CD1c-positive myeloid dendritic cell (primary cell): ENCODE results near the gene FHIP1A.

ENCODE experiments used
- DNase-seq: peaks from one replicate; pipeline ENCODE4 v3.0.0-alpha.2; 2016; ENCODE audit errors: extremely low spot score

FHIP1A gene

GRCh38 chr4:151417766-151418376 lies 8.9 kb downstream of the FHIP1A start:
- DNase-seq, result no peak

- no peak for DNase-seq
Measured at GRCh38 chr4:151418385-151418784, 9.4 kb downstream of the FHIP1A start.

GRCh38 chr4:151418856-151419255 lies 9.9 kb downstream of the FHIP1A start:
- no peak for DNase-seq

GRCh38 chr4:151420250-151420807 lies 11.4 kb downstream of the FHIP1A start:
- DNase-seq, result peak; percentile 5

- no peak for DNase-seq
Measured at GRCh38 chr4:151422854-151423253, 13.9 kb downstream of the FHIP1A start.

DNA sequence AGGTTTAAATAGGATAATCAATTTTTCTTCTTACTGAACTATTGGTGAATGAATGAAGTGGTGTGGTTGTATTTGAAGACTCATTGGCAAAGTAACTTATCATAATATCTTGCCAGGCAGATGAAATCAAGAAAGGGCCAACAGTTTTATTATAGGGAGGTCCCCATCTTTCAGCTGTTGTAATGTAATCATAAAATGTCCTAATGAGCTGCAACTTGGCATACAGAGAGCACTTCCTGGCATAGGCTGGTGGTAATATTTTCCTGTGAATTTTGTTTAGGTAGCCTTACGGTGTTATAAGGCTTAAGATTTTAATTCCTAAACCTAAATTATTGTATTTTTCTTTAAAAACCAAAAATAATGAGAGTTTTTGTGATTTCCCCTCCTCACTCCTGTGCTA lies 17.5 kb downstream of the FHIP1A start:
- no peak for DNase-seq

DNA sequence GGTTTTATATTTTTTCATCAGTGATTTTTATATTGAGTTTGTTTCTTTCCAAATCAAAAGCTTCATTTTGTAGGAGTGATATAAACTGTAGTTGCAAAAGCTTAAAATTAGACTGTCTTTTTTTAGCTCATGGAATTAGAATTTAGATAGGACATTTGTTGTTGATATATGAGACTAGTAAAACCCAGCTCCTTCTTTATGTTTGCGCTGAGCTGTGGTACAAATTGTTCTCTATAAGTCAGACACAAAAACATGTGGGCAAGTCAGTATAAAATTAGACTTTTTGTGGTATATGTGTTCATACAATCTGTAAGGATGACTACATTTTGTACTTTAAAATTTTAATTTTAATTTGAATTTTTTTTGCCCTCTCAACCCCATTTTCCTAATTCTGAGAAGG lies 18.3 kb downstream of the FHIP1A start:
- no peak for DNase-seq

DNA sequence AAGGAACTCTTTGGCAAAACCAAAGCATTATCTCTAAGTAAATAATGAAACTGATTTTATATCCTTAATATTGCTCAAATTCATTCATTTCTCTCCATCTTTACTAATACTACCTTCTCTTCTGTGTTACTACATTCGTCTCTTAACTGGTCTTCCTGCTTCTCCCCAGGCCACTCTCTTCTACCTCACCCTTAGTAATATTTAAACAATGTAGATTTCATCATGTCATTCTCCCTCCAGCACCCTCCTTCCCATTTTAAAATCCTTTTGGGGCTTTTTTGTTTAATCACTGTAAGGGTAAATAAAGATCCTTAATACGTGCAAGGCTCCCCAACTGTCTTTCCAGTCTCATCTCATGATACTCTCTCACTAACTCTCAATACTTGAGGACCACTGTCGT lies 19.4 kb downstream of the FHIP1A start:
- no peak for DNase-seq

DNA sequence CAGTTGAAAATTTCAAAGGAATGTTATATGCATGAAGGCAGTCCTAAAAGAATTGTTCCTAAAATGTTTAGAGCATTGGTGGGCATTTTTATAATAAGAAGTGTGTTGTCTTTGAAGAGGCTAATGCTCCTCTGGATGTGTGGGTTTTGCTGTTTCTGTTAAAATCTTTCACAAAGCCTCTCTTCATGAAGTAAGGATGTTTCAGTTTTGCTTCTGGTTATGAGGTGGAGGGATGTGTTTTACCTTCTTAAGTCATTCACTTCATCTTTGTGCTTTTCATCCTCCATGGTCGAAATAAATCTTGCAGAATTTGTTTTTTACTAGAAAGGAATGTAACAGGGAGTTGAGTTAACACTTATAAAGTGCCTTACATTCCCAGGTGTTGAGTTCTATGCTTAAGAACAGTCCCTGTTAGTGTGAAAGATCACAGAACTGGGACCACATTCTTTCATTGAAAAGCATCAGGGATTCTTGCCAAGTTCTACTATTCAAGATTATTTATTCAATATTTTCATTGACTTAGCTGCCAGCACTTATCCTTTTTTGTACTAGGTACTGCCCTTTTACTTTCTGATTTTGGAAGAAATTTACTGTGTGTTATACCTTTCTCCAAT lies 21.1 kb downstream of the FHIP1A start:
- no peak for DNase-seq

GRCh38 chr4:151430740-151431457 lies 21.9 kb downstream of the FHIP1A start:
- no peak for DNase-seq

- DNase-seq, result no peak
Measured at GRCh38 chr4:151431728-151432127, 22.8 kb downstream of the FHIP1A start.

DNA sequence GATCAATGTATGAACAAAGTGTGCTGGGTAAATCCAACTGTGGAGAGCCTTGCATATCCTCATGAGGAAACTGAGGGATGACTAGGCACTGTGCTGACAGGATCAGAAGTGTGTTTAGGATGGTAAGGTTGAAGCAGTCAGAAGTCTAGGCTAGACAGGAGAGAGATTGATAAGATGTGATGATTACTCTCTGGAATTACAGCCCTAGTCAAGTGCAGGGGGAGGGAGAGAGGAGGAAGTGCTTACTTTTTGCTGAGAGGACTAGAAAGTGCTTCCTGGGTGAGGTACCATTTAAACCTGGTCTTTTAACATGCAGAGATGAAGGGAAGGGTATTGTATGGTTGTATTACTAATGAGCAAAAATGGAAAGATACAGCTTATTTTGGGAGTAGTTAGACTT lies 23.7 kb downstream of the FHIP1A start:
- DNase-seq, result no peak

GRCh38 chr4:151434183-151434860 lies 25.3 kb downstream of the FHIP1A start:
- no peak for DNase-seq

DNA sequence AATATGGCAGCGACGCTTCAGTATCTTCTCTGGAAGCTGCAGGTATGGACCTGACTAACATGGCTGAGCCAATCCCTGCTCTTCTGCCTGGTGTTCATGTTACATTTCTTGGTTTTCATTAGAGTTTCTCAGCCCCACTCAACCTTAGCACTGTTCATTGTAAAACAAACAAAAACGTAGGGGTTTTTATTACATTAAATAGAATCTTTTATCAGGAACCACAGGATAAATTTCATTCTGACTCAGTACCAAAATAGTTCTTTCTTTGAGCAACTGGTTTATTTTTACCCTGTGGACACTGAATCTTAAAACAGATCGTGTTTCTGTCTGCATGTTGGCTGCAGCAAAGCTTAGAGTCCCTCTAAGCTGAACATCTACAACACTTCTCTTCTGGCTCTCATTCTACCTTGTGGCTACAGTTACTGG lies 27.1 kb downstream of the FHIP1A start:
- no peak for DNase-seq

GRCh38 chr4:151437505-151437904 lies 28.5 kb downstream of the FHIP1A start:
- DNase-seq, result no peak

- DNase-seq, result no peak
Measured at GRCh38 chr4:151438154-151438553, 29.2 kb downstream of the FHIP1A start.

- no peak for DNase-seq
Measured at GRCh38 chr4:151439320-151439719, 30.3 kb downstream of the FHIP1A start.

DNA sequence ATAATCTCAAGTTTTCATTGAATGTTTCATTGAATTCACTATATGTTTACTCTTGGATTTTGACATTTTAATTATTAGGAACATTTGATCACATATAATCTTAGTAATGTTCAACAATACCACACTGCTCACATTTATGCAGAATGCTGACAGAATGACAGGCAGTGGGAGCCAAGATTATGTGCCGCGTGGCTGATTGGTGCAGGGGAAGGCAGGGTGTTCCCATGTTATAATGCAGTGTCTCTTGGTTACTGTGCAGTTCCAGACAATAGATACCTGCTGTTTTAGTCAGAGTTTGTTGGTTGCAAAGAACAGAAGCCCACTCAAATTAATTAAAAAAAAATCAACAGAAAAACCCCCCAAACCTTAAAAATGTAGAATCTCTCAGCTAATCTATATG lies 33.0 kb downstream of the FHIP1A start:
- DNase-seq, result no peak

DNA sequence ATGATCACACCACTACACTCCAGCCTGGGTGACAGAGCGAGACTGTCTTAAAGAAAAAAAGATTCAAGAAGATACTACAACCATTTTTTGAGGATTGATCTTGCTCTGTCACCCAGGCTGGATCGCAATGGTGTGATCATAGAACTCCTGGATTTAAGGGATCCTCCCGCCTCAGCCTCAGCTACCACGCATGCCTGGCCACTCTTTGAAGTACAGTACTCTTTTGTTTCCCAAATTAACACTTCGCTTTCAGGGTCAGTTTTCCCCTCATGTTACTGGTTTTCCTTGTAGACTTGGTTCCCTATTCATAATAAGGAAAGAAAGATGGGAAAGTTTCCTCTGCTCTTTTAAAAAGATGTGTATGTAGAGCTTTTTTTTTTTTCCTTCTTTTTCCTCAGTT lies 34.3 kb downstream of the FHIP1A start:
- DNase-seq, result no peak

GRCh38 chr4:151443752-151444151 lies 34.8 kb downstream of the FHIP1A start:
- no peak for DNase-seq

DNA sequence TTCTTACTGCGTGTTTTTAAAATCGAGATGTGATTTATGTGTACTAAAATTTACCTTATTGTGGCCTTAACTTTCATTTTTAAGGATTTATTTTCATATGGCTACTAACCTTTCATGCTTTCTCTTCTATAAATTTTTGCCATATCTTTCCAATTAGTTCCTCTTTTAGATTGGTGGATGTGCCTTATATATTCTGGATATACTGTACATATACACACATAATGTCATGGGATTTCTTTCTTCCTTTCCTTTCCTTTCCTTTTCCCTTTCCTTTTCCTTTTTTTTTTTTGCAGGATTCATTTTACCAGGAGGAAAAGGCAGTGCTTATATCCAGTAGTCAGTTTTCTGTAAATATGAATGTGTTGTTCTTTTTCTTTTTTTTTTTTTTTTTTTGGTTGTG lies 37.2 kb downstream of the FHIP1A start:
- no peak for DNase-seq

GRCh38 chr4:151454513-151454912 lies 45.5 kb downstream of the FHIP1A start:
- no peak for DNase-seq
